GF-D8 (cell line): ENCODE results near the gene SLC18A3.
A peak's percentile ranks its signal among the peaks of the same experiment; 100 is the strongest.

Experiments used
- DNase-seq: peaks from one replicate; lab custom pipeline; 2025; lab: John Stamatoyannopoulos, UW

SLC18A3 gene

DNA sequence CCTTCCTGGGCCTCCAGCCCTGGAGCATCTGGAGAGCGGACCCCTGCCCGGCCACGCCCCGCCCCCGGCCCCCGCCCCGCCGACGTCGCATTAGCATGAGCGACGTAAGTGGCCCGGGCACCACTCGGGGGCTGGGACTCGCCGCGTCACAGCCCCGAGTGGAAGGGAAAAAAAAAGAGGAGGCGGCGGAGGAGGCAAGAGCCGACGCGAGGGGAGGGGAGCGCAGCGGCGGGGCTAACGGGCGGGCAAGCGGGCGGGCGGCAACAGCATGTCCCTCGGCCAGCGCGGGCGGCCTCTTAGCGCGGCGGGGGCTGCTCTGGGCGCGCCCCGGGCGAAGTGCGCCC is at the start of gene SLC18A3:
TSS of gene SLC18A3 (plus strand) at position 197 of the 344 bp plus-strand sequence. CDS start 431 bp downstream, outside the sequence.
- no peak for DNase-seq

DNA sequence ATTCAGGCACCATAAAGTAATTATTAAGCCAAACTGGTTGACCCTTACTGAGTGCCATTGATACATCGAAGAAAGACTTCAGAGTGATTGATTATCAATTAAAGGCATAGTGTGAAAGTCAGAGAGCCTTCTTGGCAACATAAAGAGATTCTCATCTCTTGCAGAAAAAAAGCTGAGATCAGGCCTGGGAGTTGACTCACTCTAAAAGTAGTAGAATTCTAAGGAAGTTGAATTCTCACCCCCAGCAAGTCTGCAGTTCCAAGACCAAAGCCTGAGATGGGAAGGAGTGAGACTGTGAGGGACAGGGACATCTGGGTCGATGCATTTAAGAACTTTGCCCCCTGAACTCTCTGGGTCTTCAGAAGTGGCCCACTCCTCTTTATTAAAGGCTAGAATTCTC is 49.6 kb upstream of the SLC18A3 start:
- DNase-seq: no peak

DNA sequence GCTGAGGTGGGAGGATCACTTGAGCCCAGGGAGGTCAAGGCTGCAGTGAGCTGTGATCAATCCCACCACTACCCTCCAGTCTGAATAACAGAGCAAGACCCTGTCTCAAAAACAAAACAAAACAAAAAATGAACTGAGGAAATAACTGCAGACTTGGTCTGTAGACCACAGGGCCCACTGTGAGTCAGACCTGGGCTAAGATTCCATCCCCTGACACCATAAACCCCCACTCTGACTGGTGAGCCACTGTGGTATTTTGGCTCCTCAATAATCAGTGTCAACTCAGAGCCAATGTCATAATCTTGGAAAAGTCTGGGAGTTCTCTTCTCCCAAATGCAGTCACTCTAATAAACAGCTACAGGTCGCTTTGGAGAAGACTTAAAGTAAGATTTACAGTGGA is 47.2 kb upstream of the SLC18A3 start:
- DNase-seq: no peak

DNA sequence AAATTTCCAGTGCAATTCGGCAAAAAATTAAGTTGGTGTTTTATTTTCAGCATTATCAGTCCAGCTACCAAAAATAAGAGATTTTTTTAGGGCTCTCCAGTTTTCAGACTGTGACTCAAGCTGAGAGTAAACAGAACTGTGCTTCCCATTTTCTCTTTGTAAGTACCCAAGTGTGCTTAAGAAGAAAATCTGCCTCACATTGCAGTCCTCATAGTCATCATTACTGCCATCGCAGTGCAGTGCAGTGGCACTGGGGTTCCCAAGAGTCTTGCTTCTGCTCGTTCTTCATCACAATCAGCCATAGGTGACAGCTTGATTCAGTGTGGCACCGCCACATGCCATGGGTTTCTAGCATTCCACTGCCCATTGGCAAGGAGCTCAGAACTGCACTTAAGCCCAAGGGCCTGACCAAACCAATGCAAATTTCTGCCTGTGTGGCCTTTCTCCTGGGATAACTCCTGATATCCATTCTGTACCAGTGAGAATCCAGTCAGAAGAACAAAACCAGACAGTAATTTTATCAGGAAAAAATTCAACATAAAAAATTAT is 45.6 kb upstream of the SLC18A3 start:
- DNase-seq: no peak

GRCh38 chr10:49567810-49568209 is 42.3 kb upstream of the SLC18A3 start:
- DNase-seq: no peak

- no peak for DNase-seq
Measured at GRCh38 chr10:49568235-49568634, 41.9 kb upstream of the SLC18A3 start.

GRCh38 chr10:49569031-49569631 is 41.0 kb upstream of the SLC18A3 start:
- no peak for DNase-seq

GRCh38 chr10:49571388-49571787 is 38.7 kb upstream of the SLC18A3 start:
- no peak for DNase-seq

GRCh38 chr10:49572594-49573114 is 37.5 kb upstream of the SLC18A3 start:
- no peak for DNase-seq

- DNase-seq: no peak
Measured at GRCh38 chr10:49575489-49576072, 34.5 kb upstream of the SLC18A3 start.

GRCh38 chr10:49577182-49577925 is 32.8 kb upstream of the SLC18A3 start:
- DNase-seq: no peak

- DNase-seq: no peak
Measured at GRCh38 chr10:49578392-49578791, 31.7 kb upstream of the SLC18A3 start.

DNA sequence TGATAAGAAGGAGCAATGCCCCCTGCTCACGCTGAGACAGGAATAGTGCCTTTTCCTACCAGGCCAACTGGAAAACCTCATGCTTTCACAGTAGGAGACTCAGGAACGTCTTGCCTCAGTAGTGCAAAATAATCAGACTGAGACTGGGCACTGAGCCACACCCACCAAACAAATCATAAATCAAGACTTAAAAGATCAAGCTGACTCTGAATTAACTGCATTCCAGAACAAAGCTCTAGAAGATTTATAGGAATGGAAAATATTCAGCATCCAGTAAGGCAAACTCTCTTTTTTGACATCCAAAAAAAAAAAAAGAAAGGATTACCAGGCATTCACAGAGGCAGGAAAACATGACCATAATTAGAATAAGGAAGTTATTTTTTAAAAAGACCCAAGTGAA is 30.5 kb upstream of the SLC18A3 start:
- no peak for DNase-seq

DNA sequence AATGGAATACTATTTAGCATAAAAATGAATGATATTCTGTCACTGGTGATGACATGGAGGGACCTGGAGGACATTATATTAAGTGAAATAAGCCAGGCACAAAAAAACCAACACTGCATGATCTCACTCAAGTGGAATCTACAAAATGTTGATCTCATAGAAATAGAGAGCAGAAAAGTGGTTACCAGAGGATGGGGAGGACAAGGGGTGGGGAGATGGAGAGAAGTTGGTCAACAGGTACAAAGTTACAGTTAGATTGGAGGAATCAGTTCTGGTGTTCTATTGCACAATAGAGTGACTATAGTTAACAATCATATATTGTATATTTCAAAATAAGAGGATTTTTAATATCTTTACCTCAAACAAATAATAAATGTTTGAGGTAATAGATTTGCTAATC is 24.7 kb upstream of the SLC18A3 start:
- no peak for DNase-seq

- no peak for DNase-seq
Measured at GRCh38 chr10:49587981-49588380, 22.1 kb upstream of the SLC18A3 start.

DNA sequence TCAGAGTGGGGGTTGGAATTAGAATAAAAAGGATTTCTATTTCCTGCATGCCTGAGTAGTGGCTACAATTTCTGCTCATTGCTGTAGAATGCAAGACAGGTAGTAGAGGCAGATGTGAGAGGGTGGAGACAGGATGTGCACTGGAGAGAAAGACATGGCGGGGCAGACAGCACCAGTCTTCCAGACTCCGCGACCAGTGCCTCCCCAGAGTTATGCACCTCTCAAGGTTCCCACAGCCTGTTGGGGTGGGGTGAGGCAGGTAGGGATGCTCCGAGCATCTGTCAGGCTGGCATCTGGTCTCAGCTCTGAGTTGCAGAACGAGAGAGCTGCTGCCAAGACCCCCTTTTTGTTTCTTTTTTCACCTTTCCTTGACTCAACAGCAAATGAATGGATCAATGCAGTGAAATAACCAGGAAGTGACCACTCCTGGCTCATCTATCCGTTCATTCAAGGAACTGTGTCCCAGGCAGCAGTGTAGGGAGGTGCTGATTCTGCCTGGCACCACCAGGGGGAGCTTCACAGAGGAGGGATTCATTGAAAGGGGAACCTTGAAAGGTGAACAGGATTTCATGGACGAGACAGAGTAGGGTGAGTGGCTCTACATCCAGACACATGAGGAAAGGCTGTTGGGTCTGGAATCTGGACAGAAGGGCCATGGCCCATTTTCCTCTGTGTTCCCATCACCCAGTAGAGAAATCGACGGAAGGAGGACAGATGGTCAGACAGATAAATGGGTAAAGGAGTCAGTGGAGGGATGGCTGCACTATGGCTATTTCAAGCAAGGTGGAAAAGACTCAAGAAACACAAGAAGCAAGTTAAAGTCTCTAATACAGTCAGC is 17.2 kb upstream of the SLC18A3 start:
- DNase-seq: peak; percentile 10

DNA sequence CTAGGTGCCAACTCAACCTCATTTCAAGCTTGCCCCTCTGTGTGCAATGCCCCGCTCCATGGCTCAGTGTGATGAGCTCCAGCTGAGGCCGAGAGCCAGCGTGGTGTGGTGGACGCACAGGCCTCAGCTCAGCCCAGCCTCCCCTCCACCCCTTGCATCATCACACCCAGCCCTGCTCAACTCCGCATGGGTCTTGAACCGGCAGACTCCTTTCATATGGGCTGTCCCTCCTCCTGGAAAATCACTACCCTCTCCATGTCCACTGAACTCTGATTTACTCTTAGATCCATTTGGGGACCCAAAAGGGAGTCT is 16.6 kb upstream of the SLC18A3 start:
- no peak for DNase-seq

DNA sequence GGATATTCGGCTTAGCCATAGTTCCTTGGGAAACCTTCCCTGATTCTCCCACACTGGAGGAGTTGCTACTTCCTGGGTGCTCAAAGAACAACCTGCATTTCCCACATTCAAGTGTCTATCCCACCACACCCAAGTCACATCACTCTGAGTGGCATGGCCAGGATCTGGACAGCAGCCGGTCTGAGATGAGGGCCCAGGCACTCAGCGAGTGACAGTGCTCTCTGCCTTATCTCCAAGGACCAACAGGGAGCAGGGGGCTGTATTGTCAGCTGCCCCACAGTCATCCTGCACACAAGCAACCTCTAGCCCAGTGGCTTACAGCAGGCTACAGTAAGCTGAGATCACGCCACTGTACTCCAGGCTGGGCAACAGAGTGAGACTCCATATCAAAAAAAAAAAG is 16.1 kb upstream of the SLC18A3 start:
- no peak for DNase-seq

DNA sequence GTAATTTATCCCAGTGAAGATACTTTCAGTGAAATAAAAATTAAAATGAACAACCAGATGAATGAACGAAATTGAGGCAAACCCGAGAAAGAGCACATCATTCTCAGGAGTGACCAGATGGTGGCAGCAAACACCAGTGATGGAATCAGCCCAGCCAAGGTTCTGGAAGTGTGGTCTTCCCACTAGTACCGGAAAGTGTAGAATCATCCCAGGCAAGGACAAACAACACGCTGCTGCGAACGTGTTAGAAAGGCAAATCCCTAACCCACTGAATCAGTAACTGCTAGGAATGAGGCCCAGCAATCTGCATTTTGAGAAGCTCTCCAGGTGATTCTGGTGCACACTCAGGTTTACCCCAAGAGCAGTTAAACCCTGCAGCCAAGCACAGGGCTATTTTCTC is 15.5 kb upstream of the SLC18A3 start:
- DNase-seq: no peak

- no peak for DNase-seq
Measured at GRCh38 chr10:49595003-49595712, 15.0 kb upstream of the SLC18A3 start.

DNA sequence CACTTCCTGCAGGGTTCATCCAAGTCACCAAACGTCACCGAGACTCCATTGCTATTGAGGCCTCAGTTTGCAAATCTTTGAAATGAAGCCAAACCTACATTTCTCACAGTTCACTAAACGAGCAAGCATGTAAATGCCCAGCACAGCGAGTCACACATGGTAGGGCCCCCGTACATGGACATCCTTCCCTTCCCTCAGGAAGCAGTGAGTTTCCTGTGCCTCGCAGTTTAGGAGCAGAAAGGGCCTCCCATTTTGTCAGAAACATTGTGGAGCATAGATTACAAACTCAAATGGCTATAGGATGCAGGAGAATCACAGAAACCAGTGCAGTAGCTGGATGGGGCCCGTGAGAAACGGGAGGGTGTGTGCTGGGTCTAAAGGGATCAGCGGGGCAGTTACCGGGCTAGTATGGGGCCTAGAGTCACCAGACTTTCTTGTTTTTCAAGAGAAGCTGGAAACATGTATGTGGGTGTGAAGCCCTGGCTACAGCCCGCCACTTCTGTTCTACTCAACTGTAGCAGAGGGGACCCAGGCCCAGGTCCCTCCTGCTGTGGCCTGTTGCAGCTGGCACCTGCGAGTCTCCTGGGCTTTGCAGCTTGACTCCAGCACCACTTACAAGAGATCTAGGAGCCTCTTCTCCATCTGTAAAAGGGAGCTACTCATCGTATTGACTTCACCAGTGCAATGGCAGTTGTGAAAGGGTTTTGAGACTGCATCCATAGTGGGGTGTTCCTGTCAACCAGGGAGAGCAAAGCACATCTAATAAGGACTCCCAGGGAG is 14.2 kb upstream of the SLC18A3 start:
- no peak for DNase-seq
